ENCODE data around the gene HDAC6. TPM values are rescaled to one million over a fixed set of nuclear protein-coding genes. Genes with fewer than 3 reads are reported as not detected.

Gene HDAC6
- polyA plus RNA-seq (2013, experiment 1 of 2; ENCODE audit: insufficient read length): 47.5 TPM
- 46.0 TPM for polyA plus RNA-seq (2013, experiment 2 of 2; ENCODE audit: insufficient read length)

DNA sequence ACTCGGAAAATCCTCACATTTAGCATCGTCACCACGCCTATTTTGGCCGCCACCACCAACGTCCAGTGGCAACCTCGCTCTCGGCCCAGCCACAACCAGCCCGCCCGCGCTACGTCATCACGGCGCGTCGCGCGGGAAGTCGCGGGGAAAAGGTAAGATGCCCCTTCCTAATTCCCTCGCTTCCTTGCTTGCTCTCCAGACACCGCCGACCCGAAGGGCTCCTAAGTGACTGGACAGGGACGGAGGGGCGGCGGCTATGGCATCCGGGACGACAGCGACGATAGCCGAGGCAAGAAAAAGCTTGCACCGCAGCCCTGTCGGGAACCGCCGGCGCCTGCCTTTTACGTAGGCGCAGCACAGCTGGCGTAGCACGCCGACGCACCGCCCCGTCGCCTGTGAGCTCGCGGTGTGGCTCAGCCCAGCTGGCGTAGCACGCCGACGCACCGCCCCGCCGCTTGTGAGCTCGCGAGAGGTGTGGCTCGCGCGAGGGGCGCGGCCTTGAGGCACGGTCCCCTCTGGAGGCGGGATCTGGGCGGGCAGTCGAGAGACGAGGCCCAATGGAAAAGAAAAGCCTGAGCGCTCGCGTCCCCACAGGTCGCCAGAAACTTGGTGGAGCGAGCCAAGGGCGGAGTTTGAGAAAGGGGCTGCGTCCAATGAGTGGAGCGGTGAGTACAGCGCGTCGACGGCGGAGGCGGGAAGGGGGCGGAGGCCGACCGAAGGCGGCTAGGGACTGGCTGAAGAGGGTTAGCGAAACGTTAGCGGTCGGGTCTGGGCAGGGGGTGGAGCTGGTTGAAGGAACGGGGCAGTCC lies at the start of gene HDAC6:
Gene HDAC6 (plus strand): TSS at position 788 of the 809 bp plus-strand sequence. CDS start 626 bp downstream, outside the sequence.
- DNase-seq: peak; percentile 99

DNA sequence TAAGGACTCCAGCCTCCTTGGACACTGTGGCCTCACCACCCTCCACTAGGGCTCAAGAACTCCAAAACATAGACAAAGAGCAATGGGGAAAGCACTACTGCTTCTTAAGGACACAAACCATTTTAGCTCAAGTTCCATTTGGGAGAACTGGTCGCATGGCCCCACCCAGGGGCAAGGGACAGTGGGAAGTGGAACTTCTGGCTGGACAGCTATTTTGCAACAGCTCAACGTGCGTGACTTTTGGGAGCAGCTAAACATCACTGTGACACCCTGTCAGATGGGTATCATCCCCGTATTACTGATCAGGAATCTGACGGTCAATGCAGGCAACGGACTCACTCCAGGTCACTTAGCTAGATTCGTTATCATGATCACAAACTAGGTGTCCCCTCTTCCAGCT lies 49.4 kb upstream of the HDAC6 start:
- no peak for DNase-seq

DNA sequence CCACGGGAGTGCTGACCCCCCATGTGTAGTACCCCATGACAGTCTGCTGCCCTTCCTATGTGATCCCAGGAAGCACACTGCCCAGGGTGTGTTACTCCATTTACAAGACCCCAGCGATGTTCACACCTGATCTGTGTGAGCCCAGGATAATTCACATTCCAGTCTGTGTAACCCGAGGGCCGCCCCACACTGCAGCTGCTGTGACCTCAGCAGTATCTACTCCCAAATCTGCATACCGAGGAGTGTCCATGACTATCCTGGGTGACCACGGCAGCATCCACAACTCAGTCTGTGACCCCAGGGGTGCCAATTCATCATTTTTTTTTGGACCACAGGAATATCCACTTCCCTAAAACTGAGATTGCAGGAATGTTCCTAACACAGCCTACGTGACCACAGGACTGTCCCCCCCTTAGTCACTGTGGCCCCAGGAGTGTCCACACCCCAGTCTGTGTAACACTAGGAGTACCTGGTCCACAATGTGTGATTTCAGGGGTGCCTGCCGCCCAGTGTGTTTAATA lies 48.1 kb upstream of the HDAC6 start:
- DNase-seq: no peak

DNA sequence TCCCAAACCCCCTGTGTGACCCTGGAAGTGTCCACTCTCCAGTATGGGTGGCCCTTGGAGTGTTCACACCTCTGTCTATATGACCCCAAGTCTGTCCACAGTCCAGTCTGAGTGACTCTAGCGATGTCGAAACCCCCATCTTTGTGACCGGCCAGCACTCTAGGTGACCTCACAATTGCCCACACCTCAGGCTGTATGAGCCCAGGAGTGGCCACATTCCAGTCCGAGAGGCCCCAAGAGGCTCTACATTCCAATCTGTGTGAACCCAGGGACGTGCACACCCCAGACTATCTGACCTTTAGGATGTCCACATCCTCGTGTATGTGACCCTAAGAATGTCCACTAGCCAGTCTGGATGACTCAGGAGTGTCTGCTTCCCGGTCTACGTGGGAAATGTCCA lies 47.6 kb upstream of the HDAC6 start:
- DNase-seq: no peak

DNA sequence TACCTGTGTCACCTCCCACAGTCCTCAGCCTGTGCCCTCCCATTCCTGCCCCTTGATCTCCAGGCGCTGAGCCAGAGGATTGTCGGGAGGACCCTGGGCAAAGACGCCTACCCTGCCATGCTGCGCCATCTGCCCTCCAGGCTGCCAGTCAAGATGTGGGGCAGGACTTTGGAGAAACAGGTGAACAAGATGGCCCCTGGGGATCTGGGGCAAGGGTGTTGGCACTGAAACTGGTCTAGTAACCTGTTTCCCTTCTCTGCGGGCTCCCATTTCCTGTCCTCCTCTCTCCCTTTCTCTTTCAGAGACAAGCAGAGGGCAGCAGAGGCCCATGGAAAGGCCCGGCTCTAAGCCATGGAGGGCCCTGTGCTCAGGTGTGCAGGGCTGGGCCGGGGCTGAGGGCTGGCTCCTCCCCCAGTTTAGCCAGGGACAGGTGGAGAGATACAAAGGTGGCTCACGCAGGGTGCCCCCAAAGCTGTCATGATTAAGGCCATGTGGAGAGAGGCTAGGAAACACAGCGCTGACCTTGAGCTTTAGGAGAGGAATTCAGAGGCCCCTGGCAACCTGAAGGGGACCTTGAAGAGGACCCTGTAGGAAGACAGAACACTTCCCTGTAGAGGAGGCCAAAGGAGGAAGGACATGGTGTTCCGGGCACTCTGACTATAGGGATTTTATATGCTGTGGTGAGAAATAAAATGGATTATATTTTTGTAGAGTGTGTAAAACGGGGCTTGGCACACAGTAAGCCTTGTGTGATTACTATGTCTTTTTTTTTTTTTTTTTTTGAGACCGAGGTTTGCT lies 40.0 kb upstream of the HDAC6 start, which contains the start of gene GLOD5:
Gene GLOD5 (plus strand): TSS at position 74 of the 798 bp plus-strand sequence. CDS start 44 bp downstream, at position 118.
- no peak for DNase-seq

DNA sequence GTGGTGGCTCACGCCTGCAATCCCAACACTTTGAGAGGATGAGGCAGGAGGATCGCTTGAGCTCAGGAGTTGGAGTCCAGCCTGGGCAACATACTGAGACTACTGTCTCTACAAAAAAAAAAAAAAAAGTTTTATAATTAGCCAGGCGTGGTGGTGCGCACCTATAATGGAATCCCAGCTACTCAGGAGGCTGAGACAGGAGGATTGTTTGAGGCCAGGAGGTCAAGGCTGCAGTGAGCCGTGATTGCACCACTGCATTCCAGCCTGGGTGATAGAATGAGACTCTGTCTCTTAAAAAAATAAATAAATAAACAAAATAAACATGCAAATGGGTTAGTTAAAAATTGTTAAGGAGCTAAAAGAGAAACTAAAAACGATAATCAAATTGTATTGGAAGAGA lies 32.6 kb upstream of the HDAC6 start:
- no peak for DNase-seq

DNA sequence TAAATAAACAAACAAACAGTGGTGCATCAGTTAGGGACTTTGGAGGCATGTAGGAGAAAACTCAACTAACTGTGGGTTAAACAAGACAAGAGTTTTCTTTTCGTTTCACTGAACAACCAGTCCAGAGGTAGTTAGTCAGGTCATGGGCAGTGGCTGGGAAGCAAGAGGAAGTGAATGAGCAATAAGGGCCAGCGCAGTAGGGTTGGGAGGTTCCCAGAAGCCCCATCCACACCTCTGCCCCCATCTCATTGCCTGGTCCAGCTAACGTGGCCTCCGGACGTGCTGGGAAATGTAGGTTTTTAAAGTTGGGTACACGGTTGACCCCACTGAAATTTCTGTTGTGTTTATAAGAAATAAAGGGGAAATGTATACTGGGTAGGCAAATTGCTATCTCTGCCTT lies 31.6 kb upstream of the HDAC6 start:
- DNase-seq: no peak

DNA sequence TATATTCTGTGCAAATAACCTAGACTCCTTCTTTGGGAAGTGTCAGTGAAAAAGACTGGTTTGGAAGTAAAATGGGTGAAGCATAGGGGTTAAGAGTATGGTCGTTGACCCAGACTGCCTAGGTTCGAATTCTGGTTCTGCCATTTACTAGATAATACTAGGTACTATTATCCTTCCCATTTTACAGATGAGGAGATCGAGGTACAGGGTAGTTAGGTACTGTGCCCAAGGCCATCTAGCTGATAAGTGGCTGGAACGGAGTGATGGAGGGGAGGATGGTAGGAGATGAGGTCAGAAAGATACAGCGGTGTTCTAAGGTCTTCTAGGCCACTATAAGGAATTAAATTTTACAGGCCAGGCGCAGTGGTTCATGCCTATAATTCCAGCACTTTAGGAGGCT lies 29.3 kb upstream of the HDAC6 start:
- DNase-seq: no peak

DNA sequence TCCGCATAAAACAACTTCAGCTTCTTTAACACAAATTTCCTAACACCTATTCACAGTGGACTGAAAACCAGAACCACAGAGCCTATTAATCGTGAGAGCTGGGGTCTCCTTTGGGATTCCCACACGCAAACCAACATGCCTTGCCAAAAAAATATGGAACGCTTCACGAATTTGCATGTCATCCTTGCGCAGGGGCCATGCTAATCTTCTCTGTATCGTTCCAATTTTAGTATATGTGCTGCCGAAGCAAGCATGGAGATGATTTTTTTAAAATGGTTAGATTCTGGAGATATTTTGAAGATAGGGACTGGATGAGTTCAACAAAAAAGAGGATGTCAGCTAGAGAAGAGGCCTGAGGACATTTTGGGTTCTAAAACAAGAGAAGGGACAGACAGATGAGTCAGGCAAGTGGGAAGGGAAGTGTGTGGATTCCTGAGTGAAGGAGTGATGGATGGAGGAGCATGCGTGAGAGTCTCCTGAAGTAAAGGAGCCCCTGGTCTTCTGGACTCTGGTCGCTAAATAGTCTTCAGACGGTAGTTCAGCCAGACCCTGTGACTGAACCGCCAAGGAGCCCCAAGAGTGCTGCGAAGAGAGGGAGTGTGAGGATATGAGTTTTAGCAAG lies 24.9 kb upstream of the HDAC6 start:
- DNase-seq: no peak

DNA sequence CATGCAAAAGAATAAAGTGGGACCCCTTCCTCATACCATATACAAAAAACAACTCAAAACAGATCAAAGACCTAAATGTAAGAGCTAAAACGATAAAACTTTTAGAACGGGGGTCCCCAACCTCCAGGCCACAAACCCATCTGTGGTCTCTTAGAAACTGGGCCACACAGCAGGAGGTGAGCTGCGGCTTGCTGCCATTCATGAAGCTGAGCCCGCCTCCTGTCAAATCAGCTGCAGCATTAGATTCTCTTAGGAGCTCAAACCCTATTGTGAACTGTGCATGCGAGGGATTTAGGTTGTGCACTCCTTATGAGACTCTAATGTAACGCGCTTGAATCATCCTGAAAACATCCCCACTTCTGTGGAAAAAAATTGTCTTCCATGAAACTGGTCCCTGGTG lies 22.5 kb upstream of the HDAC6 start:
- DNase-seq: no peak

DNA sequence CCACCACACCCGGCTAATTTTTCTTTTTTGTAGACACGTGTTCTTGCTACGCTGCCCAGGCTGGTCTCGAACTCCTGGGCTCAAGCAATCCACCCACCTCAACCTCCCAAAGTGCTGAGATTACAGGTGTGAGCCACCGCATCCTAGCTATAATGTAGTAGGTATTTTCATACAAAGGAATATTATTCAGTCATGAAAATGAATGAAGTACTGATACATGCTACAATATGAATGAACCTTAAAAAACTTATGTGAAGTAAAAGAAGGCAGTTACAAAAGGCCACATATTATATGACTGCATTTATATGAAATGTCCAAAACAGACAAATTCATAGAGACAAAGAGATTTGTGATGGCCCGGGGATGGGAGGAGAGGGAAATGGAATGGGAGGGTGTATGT lies 20.2 kb upstream of the HDAC6 start:
- DNase-seq: no peak

DNA sequence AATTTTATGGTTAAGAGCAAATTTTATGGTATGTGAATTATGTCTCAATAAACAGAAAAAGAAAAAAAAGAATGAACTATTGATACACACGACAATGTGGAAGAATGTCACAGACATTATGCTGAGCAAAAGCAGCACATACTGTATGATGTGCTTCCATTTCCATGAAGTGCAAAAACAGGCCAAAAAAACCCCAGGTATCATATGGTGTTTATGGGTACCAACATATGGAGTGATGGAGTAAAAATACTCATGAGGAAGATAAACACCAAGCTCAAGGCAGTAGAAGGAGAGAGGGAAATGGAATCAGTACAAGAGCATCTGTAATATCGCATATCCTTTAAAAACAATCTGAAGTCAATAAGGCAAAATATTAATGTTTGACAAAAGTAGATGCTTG lies 19.7 kb upstream of the HDAC6 start:
- DNase-seq: no peak

DNA sequence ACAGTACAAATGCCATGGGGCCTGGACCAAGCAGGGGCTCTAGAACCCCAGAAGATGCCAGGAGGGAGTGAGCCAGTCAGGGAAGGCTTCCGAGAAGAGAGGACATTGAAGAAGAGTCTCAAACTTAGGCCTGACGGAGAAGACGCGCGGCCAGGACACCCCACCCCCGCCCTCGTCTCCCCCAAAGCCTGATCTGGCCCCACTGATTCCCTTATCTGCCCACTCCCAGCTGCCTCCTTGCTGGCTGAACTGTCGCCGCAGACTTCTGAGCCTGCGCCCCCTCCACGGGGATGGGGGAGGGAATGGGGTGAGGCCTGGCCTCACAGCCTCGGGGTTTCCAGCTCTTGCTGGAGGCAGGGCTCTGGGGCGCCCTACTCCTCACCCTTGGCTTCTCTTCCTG lies 19.1 kb upstream of the HDAC6 start:
- no peak for DNase-seq

DNA sequence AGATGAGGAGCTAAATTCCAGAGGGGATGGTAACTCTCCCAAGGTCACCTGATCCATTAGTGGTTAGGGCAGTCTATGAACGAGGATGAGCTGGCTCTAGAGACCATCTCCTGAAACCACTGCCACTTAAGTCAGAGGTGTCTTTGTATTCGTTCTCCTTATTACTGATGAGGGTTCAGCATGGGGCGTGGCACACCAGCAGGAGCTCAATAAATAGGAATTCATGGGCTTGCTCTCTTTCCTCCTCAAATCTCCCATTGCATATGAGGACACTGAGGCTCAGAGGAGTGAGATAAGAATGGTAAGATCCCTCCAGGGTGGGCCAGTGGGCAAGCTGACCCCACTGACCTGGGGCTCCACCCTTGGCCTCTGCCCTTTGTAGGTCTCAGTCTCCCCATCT lies 17.1 kb upstream of the HDAC6 start:
- DNase-seq: no peak

DNA sequence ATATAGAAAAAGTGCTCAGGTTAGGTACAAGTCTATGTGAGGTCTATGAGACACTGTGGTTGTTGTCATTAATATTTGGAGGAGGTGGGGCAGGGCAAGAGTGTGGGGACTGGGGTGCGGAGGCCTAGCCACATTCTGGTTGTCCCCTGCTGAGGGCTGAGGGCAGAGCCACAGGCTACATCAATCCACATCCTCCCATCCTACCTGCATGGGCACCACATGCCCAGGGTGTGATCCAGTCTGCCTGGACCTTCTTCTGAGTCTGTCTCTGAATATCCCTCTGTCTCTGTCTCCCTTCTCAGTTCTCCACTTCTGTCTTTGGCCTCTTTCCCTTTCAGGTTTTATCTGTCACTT lies 16.7 kb upstream of the HDAC6 start:
- no peak for DNase-seq

DNA sequence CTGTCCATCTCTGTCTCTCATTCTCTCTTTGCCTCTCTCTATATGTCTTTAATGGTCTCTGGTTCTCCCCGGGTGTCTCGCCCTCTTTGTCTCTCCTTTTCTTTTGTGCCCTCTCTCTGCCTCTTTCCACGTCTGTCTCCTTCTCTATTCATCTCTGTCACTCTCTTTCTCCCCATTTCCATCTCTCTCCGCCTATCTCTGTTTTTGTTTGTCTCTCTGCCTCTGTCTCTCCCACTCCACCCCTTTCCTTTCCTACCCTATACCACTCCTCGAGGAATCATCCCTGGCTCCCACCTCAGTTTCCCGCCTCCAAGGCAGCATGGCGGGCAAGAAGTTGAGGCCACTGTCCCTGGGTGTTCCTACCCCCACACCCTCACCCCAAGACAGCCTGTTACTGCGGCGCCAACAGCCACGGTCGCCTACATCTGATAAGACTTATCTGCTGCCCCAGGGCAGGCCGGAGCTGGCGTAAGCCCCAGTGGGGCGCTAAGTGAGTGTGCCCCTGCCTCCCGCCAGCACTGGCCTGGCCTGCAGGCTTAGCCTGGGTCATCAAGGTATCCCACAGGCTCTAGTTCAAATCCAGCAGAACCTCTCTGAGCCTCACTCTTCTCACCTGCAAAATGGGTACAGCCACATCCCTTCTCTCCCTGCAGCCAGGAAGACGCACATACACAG lies 16.2 kb upstream of the HDAC6 start:
- DNase-seq: no peak

DNA sequence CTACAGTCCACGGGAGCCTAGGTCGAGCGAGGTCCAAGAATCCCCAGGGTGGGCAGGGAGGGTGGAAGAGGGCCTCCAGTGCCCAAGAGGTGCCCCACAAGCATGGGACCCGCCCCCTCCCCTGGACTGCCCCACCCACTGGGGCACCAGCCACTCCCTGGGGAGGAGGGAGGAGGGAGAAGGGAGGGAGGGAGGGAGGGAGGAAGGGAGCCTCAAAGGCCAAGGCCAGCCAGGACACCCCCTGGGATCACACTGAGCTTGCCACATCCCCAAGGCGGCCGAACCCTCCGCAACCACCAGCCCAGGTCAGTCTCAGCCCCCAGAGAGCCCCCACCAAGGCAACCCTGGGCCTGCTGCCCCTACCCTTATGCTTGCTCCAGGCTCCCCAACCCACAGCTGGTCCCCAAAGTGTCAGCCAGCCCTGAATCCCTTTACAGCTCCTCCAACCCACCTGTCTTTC lies 15.5 kb upstream of the HDAC6 start, which contains the start of gene GATA1:
Gene GATA1 (plus strand): TSS at position 250 of the 460 bp plus-strand sequence. CDS start 4,520 bp downstream, outside the sequence.
- no peak for DNase-seq

DNA sequence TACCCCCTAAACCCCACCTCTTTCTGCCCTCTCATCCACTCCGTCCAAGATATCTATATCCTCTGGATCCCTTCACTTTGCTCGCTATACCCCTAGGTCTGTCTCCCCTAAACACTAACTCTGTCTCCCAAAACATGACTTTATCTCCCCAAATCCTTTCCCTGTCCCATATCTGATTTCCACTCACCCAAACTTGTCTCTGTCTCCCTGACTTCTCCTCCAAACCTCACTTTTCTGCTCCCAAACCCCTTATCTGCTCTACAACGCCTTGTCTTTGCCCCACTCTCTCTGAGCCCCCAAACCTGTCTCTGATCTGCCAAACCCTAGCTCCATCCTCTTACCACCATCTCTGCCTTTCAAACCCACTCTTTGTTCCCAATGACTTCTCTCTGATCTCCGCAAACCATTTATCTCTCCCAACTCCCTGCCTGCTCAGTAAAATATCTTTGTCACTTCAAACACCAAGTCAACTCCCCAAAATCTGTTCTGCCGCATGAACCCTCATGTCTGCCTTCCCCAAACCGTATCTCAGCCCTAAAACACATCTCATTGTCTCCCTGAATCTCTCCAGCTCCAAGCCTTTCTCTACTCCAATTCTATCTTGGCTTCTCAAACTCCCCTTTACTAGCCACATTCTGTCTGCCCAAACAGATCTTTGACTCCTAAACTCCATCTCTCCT lies 14.9 kb upstream of the HDAC6 start:
- no peak for DNase-seq

DNA sequence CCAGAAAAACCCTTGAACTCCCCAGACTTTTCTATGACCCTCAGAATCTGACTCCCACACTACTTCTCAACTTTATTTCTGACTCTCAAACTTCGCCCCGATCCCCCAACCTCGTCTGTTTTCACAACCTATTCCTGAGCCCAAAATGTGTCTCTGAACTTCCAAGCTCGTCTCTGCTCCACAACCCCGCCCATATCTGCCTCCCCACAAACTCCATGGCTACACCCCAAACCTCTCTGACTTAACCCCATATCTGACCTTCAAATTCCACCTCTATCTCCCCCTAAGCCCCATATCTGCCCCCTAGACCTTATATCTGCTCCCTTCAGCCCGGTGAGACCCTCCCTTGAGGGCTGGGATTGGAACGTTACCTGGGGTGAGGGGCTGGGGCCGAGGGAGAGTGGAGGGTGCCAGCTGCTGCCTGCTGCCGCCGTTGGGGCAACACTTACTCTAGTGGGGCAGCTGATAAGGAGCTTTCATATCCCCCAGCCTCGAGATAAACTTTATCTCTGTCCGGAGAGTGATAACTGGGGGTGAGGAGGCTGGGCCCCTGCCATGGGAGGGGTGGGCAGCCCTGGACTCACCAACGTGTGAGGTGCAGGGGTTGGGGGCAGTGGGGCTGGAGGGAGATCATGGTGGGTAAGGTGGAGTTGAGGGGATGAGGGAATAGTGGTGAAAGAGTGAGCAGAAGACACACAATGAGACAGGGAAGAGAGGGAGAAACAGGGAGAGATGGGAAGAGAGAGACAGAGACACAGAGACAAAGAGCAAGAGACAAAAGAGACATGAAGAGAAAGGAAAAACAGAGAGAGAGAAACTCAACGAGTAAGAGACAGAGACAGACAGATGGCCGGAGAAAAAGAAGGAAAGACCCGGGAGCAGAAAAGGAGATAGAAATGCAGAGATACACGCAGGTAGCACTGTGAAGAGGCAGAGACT lies 14.1 kb upstream of the HDAC6 start:
- DNase-seq: no peak

All from fibroblast of skin of abdomen (primary cell).